WTC11 (cell line): ENCODE data around the gene GRIFIN. TPM values are rescaled to one million over a fixed set of nuclear protein-coding genes. Genes with fewer than 3 reads are reported as not detected.

ENCODE experiments used
- ATAC-seq: fragments of 200-7000 bp; cut with Tn5 transposase; 2 replicates; pipeline ENCODE4 v1.10.0; 2021; ENCODE audit warnings: mild to moderate bottlenecking, moderate library complexity
- CTCF ChIA-PET: fragments of 300-600 bp; sonication (Branson Sonifier 250); formaldehyde crosslinking; loops from one replicate; lab custom pipeline; 2021; ENCODE audit warnings: antibody characterized with exemption; lab: Charles Lee
- POLR2A ChIA-PET: fragments of 350-600 bp; sonication (Branson Sonifier 250); formaldehyde crosslinking; loops from one replicate; lab custom pipeline; 2021; ENCODE audit warnings: antibody characterized with exemption; lab: Charles Lee
- DNase-seq: peaks from one replicate; pipeline ENCODE4 v3.0.0; 2021; ENCODE audit warnings: low spot score
- H3K27ac Mint-ChIP-seq: 2 replicates; pipeline ENCODE4 v1.8.0; 2021; ENCODE audit warnings: mixed read lengths
- H3K27me3 Mint-ChIP-seq: 2 replicates; pipeline ENCODE4 v1.8.0; 2021; ENCODE audit warnings: low read depth, mild to moderate bottlenecking, moderate library complexity, mixed read lengths
- H3K36me3 Mint-ChIP-seq: 2 replicates; pipeline ENCODE4 v1.8.0; 2021; ENCODE audit warnings: mixed read lengths
- H3K4me1 Mint-ChIP-seq: 2 replicates; pipeline ENCODE4 v1.8.0; 2022; ENCODE audit warnings: mixed read lengths
- H3K4me3 Mint-ChIP-seq: 2 replicates; pipeline ENCODE4 v1.8.0; 2021; ENCODE audit warnings: mild to moderate bottlenecking, moderate library complexity, mixed read lengths
- H3K9me3 Mint-ChIP-seq: 2 replicates; pipeline ENCODE4 v1.8.0; 2021; ENCODE audit warnings: mixed read lengths
- ATF1 ChIP-seq: sonication (generic); formaldehyde crosslinking; IDR thresholded peaks from 2 replicates; pipeline ENCODE4 v1.8.1; 2023; ENCODE audit warnings: mild to moderate bottlenecking, moderate library complexity, missing genetic modification reagents
- ATF6 ChIP-seq: sonication (generic); formaldehyde crosslinking; IDR thresholded peaks from 2 replicates; pipeline ENCODE4 v1.8.1; 2023; ENCODE audit warnings: mild to moderate bottlenecking, missing genetic modification reagents
- CDX4 ChIP-seq: fragments of 250-450 bp; sonication (Bioruptor Pico); IDR thresholded peaks from 2 replicates; pipeline ENCODE4 v1.9.0; 2021; ENCODE audit warnings: moderate library complexity, mild to moderate bottlenecking, inconsistent platforms, borderline replicate concordance
- ESRRA ChIP-seq: sonication (generic); formaldehyde crosslinking; IDR thresholded peaks from 2 replicates; pipeline ENCODE4 v1.8.1; 2022; ENCODE audit warnings: mild to moderate bottlenecking, missing genetic modification reagents, borderline replicate concordance
- FOXP4 ChIP-seq: sonication (generic); formaldehyde crosslinking; IDR thresholded peaks from 2 replicates; pipeline ENCODE4 v1.8.0; 2022; ENCODE audit warnings: mild to moderate bottlenecking, missing genetic modification reagents
- GRHL2 ChIP-seq: fragments of 250-450 bp; sonication (Bioruptor Pico); IDR thresholded peaks from 2 replicates; pipeline ENCODE4 v1.8.0; 2022; ENCODE audit warnings: mild to moderate bottlenecking, moderate library complexity; ENCODE audit not compliant: insufficient replicate concordance, severe bottlenecking
- GTF2I ChIP-seq: fragments of 250-450 bp; sonication (Bioruptor Pico); conservative IDR thresholded peaks from 2 replicates; pipeline ENCODE4 v1.4.0; 2021; ENCODE audit warnings: mild to moderate bottlenecking
- JUN ChIP-seq: sonication (generic); formaldehyde crosslinking; IDR thresholded peaks from 2 replicates; pipeline ENCODE4 v1.8.0; 2023; ENCODE audit warnings: mild to moderate bottlenecking, missing genetic modification reagents
- NFATC4 ChIP-seq: fragments of 250-450 bp; sonication (Bioruptor Pico); IDR thresholded peaks from 2 replicates; pipeline ENCODE4 v1.9.0; 2021; ENCODE audit warnings: mild to moderate bottlenecking
- NR1H2 ChIP-seq: sonication (generic); formaldehyde crosslinking; IDR thresholded peaks from 2 replicates; pipeline ENCODE4 v1.9.0; 2021; ENCODE audit warnings: mild to moderate bottlenecking, moderate library complexity, missing genetic modification reagents
- NR2C2 ChIP-seq: sonication (generic); formaldehyde crosslinking; IDR thresholded peaks from 2 replicates; pipeline ENCODE4 v1.8.0; 2022; ENCODE audit warnings: mild to moderate bottlenecking, missing genetic modification reagents
- NR3C1 ChIP-seq: sonication (generic); formaldehyde crosslinking; conservative IDR thresholded peaks from 2 replicates; pipeline ENCODE4 v1.8.1; 2023; ENCODE audit warnings: low read depth, mild to moderate bottlenecking, missing genetic modification reagents
- RORB ChIP-seq: fragments of 250-450 bp; sonication (Bioruptor Pico); IDR thresholded peaks from 2 replicates; pipeline ENCODE4 v1.9.0; 2021; ENCODE audit warnings: mild to moderate bottlenecking
- TEAD1 ChIP-seq: sonication (generic); formaldehyde crosslinking; IDR thresholded peaks from 2 replicates; pipeline ENCODE4 v1.8.0; 2022; ENCODE audit warnings: mild to moderate bottlenecking, missing genetic modification reagents
- ZBTB21 ChIP-seq: sonication (generic); formaldehyde crosslinking; IDR thresholded peaks from 2 replicates; pipeline ENCODE4 v1.8.1; 2023; ENCODE audit warnings: mild to moderate bottlenecking, missing genetic modification reagents, borderline replicate concordance
- ZMAT4 ChIP-seq: fragments of 250-450 bp; sonication (Bioruptor Pico); IDR thresholded peaks from 2 replicates; pipeline ENCODE4 v1.9.0; 2021; ENCODE audit warnings: mild to moderate bottlenecking
- ZNF232 ChIP-seq: sonication (generic); formaldehyde crosslinking; IDR thresholded peaks from 2 replicates; pipeline ENCODE4 v1.8.0; 2022; ENCODE audit warnings: mild to moderate bottlenecking, missing genetic modification reagents
- ZNF416 ChIP-seq: fragments of 250-450 bp; sonication (Bioruptor Pico); IDR thresholded peaks from 2 replicates; pipeline ENCODE4 v1.9.0; 2021; ENCODE audit warnings: mild to moderate bottlenecking, inconsistent platforms
- ZNF423 ChIP-seq: fragments of 250-450 bp; sonication (Bioruptor Pico); IDR thresholded peaks from 2 replicates; pipeline ENCODE4 v2.1.2; 2022; ENCODE audit warnings: mild to moderate bottlenecking, moderate library complexity
- ZNF671 ChIP-seq: fragments of 250-450 bp; sonication (Bioruptor Pico); IDR thresholded peaks from 2 replicates; pipeline ENCODE4 v1.8.0; 2021; ENCODE audit warnings: mild to moderate bottlenecking
- total RNA-seq: library from RNA; stranded (reverse); gene quantifications from 3 replicates; pipeline ENCODE4 v1.2.3, GENCODE V29; 2021
- TF ChIP-seq, protein P1 (sequence below): sonication (generic); formaldehyde crosslinking; IDR thresholded peaks from 2 replicates; pipeline ENCODE4 v1.8.1; 2023; ENCODE audit warnings: mild to moderate bottlenecking, missing genetic modification reagents, moderate library complexity
- TF ChIP-seq, protein P2 (sequence below): sonication (generic); formaldehyde crosslinking; IDR thresholded peaks from 2 replicates; pipeline ENCODE4 v1.8.1; 2022; ENCODE audit warnings: mild to moderate bottlenecking, moderate library complexity, missing genetic modification reagents

Gene GRIFIN
- total RNA-seq, 1 experiment from 2014 or later, result not detected

- H3K36me3 Mint-ChIP-seq, result peaks cover 5% of the 10 kb centered on the region; the same call in 1 of the 2 replicates
- H3K4me1 Mint-ChIP-seq, result peaks cover 42% of the 10 kb centered on the region
- DNase-seq (no peak), ATAC-seq (peak; percentile 2)
- peaks cover 18% of the 10 kb centered on the region for H3K27me3 Mint-ChIP-seq
- peak overlapping the region; percentile 56 for H3K4me3 Mint-ChIP-seq
- CTCF ChIA-PET, result interaction anchor here (0.6 to 7.1 kb wide), 7 partner anchors 23 to 142 kb away, joined by 3 to 65 read pairs (median 4); partner anchors contain the start of gene BRAT1
- peak overlapping the region; percentile 84 for H3K27ac Mint-ChIP-seq
- TF ChIP-seq, protein P1, sequence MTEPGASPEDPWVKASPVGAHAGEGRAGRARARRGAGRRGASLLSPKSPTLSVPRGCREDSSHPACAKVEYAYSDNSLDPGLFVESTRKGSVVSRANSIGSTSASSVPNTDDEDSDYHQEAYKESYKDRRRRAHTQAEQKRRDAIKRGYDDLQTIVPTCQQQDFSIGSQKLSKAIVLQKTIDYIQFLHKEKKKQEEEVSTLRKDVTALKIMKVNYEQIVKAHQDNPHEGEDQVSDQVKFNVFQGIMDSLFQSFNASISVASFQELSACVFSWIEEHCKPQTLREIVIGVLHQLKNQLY (CRISPR knock-in tag), result no peak
- no peak for TF ChIP-seq FOXP4
- TF ChIP-seq ZNF423, result 0 out of 2 replicates have a peak, but pooled peaks have one; percentile 2
- TF ChIP-seq GTF2I, result peak; percentile 81; the same call in 1 of the 2 replicates
- no peaks in the 10 kb centered on the region for H3K9me3 Mint-ChIP-seq
- POLR2A ChIA-PET, result interaction anchor here (0.6 to 1.6 kb wide), 2 partner anchors 122 to 265 kb away, joined by 4 to 5 read pairs; no protein-coding TSS in a partner anchor
Observed at GRCh38 chr7:2522780-2523433, 46.7 kb upstream of the GRIFIN start.

- no peak overlapping the region for H3K27ac Mint-ChIP-seq
- CTCF ChIA-PET, result interaction anchor here (0.6 to 7.1 kb wide), 7 partner anchors 22 to 188 kb away, joined by 3 to 65 read pairs (median 4); partner anchors contain the start of gene BRAT1
- TF ChIP-seq NFATC4 (CRISPR knock-in tag), result no peak
- no peak for TF ChIP-seq GRHL2 (CRISPR knock-in tag)
- no peak for TF ChIP-seq RORB (CRISPR knock-in tag)
- TF ChIP-seq ESRRA, result no peak
- TF ChIP-seq ZNF416, result no peak
- TF ChIP-seq ATF1 (CRISPR knock-in tag), result no peak
- TF ChIP-seq, all 79 proteins: peak for 0
- Mint-ChIP-seq H3K36me3 (peaks cover 5% of the 10 kb centered on the region; the same call in 1 of the 2 replicates), H3K4me1 (peaks cover 47% of the 10 kb centered on the region), H3K4me3 (peak overlapping the region; percentile 53), H3K9me3 (no peaks in the 10 kb centered on the region), H3K27me3 (peaks cover 24% of the 10 kb centered on the region)
- DNase-seq (no peak), ATAC-seq (no peak)
- POLR2A ChIA-PET, result interaction anchor here (0.6 to 0.7 kb wide), 2 partner anchors 51 to 264 kb away, joined by 3 to 5 read pairs; no protein-coding TSS in a partner anchor
Observed at GRCh38 chr7:2521952-2522591, 45.9 kb upstream of the GRIFIN start.

DNA sequence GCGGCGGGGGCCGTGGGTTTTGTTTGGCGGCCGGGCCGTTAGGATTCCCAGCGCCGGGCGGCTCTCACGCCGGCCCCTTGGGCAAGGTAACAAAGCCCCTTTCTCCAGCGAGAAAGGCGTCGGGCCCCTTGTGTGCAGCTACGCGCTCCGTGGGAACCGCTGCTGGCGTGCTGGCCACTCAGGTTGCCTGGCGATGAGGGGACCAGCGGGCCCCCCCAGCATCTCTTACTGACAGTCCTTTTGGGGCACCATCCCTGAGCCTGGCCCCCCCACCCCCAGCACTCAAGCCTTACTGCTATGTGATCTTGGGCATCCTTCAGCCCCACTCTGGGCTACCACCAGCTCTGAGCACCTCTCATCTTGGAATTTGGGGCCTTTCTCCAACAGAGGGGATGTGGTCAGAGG lies 45.1 kb upstream of the GRIFIN start:
- H3K36me3 Mint-ChIP-seq, result peaks cover 3% of the 10 kb centered on the region; the same call in 1 of the 2 replicates
- no peak overlapping the region for H3K27ac Mint-ChIP-seq
- H3K27me3 Mint-ChIP-seq, result peaks cover 24% of the 10 kb centered on the region
- CTCF ChIA-PET, result interaction anchor here (0.6 to 1.3 kb wide), 4 partner anchors 43 to 188 kb away, joined by 3 to 4 read pairs (median 4); no protein-coding TSS in a partner anchor
- POLR2A ChIA-PET, result interaction anchor here (0.7 kb wide), 2 partner anchors 50 to 183 kb away, joined by 3 read pairs; no protein-coding TSS in a partner anchor
- peak overlapping the region; percentile 53 for H3K4me3 Mint-ChIP-seq
- ATAC-seq (no peak), DNase-seq (no peak)
- no peaks in the 10 kb centered on the region for H3K9me3 Mint-ChIP-seq
- TF ChIP-seq NR1H2 (CRISPR knock-in tag) (no peak), ATF1 (CRISPR knock-in tag) (no peak), NR3C1 (no peak), ZMAT4 (CRISPR knock-in tag) (no peak), ATF6 (CRISPR knock-in tag) (no peak), JUN (no peak), TEAD1 (CRISPR knock-in tag) (no peak), ZBTB21 (CRISPR knock-in tag) (no peak), ZNF232 (CRISPR knock-in tag) (no peak), CDX4 (no peak), NR2C2 (CRISPR knock-in tag) (no peak), ZNF671 (CRISPR knock-in tag) (no peak)
- TF ChIP-seq, protein P2, sequence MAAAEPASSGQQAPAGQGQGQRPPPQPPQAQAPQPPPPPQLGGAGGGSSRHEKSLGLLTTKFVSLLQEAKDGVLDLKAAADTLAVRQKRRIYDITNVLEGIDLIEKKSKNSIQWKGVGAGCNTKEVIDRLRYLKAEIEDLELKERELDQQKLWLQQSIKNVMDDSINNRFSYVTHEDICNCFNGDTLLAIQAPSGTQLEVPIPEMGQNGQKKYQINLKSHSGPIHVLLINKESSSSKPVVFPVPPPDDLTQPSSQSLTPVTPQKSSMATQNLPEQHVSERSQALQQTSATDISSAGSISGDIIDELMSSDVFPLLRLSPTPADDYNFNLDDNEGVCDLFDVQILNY, result no peak
- peaks cover 51% of the 10 kb centered on the region for H3K4me1 Mint-ChIP-seq
